ENCODE measurements around the gene FGGY. TPM values are rescaled to one million over a fixed set of nuclear protein-coding genes. Genes with fewer than 3 reads are reported as not detected.
"Not testable (repeated sequence)": the region's sequence is repeated elsewhere in the genome, so short reads cannot be mapped to it uniquely, and the experiment has no call there.

FGGY gene
- polyA plus RNA-seq, 4 donors: 21.3 to 28.3 (median 22.6) TPM

DNA sequence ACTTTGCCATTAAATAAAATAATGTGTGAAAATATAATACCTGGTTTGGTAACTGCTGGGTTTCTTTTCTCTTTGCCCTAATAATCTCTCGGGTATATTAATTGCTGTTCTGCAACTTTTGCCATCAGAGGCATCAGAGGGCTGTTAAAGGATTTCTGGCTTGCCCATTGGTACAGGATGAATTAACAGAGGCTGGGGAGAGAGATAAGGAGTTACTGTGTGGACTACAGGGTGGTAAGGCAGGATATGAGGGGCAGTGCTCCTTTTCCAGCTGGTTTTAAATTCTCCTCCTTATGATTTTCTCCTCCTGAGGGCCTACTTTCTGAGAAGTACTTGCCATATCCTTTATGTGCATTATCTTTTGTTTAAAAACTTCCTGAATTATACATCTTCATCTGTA is 48.3 kb downstream of the FGGY start:
- no peak for DNase-seq (ENCODE audit: low read depth in 4 of 4, low spot score in 2 of 4)

DNA sequence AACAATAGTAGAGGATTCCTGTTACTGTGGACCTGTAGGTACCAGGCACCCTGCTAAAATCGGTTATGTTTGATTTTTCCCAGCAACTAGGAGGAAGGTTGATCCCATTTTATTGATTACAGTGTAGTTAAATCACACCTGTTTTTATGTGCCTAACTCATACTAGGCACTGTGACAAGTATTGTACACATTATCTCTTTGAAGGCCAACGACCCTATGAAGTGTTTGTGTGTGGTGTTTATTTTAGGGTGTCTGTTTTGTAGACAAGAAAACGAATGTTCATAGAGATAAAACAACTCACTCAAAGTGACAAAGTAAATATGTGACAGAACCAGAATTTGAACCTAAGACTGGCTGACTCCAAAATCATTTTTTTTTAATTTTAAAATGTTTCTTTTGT is 49.5 kb downstream of the FGGY start:
- no peak for DNase-seq (ENCODE audit: low read depth in 4 of 4, low spot score in 2 of 4)

DNA sequence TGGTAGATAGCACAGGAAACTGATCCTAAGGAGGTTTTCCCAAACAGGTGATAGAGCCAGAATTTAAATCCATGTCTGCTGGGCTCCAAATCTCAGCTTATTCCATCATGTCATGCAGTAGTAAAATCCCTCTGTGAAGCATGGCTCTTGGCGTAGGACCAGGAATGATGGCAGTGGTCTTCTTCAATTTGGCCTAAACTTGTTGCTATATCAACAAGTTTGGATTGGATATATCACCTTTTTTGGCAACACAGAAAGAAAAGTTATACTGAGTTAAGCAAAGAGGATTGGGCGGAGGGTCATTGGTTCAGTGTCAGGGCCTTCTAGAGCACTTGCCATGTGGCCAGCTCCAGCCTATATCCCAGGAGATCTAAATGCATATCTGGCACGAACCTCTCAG is 52.2 kb downstream of the FGGY start:
- no peak for DNase-seq (ENCODE audit: low read depth in 4 of 4, low spot score in 2 of 4)

- DNase-seq (ENCODE audit: low read depth in 4 of 4, low spot score in 2 of 4): no peak
Measured at GRCh38 chr1:59350521-59350920, 53.6 kb downstream of the FGGY start.

- DNase-seq (ENCODE audit: low read depth in 4 of 4, low spot score in 2 of 4): no peak
Measured at GRCh38 chr1:59352065-59352464, 55.2 kb downstream of the FGGY start.

DNA sequence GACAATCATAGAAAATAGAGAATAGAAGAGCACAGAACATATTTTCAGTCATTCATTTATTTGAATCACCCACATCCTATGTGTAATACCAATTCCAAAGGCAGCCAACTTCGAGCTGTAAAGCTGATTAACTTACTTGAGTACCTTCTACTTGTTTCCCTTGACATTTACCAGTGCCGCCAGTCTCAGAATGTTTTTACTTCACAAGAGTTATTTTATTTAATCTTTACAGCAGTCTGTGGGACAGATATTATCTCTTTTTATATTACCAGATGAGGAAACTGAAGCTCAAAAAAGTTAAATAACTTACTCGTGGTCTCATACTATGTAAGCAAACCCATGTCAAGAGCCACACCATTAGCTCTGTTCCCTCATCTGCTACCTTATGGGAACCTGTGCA is 56.6 kb downstream of the FGGY start:
- no peak for DNase-seq (ENCODE audit: low read depth in 4 of 4, low spot score in 2 of 4)

DNA sequence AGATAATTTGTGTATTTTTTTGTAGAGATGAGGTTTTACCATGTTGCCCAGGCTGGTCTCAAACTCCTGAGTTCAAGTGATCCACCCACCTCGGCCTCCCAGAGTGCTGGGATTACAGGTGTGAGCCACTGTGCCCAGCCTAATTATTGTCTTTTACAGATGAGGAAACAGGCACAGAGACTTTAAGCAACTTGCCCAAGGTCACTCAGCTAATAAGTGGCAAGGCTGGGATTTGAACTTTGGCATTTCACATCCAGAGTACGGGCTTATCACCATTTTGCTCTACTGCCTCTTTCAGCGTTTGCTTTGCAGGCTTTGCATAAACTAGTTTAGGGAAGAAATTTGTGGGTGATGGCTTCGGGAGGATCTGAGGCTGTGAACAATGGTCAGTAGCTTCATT is 57.3 kb downstream of the FGGY start:
- not testable (repeated sequence) for DNase-seq (ENCODE audit: low read depth in 4 of 4, low spot score in 2 of 4)

GRCh38 chr1:59354709-59355337 is 57.9 kb downstream of the FGGY start:
- DNase-seq (ENCODE audit: low read depth in 4 of 4, low spot score in 2 of 4): no peak

- DNase-seq (ENCODE audit: low read depth in 4 of 4, low spot score in 2 of 4): no peak
Measured at GRCh38 chr1:59355361-59355760, 58.5 kb downstream of the FGGY start.

GRCh38 chr1:59356627-59357026 is 59.7 kb downstream of the FGGY start:
- no peak for DNase-seq (ENCODE audit: low read depth in 4 of 4, low spot score in 2 of 4)

DNA sequence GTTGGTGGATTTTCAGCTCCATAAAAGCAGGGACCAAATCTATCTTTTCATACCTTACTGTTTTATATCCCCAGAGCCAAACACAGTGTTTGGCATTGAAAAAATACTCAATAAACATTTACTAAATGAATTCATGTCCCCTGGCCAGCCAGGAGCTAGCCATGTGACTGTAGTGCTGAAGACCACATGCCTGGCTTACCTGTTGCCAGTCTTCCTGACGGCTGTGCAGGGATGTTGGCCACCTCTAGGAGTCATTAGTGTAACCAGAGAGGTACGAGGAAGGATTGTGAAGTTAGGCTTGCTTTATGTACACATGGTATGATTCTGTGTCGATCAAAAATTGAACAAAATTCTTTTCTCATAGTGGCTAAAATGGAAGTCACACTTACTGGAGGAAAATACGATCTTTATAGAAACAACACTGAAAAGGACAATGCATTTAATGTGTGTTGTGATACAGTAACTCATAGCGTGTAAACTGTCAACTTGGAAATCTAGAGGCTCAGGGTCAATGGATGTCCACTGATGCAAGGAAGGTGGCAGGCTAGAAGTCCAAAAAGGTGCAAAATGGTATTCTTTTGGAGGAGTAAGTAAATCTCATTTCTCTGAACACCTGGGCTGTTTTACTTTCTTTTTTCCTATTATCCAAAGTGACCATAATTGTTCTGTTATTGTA is 60.9 kb downstream of the FGGY start:
- peak in 1 of 4 donors; percentile 17 for DNase-seq (ENCODE audit: low read depth in 4 of 4, low spot score in 2 of 4)

DNA sequence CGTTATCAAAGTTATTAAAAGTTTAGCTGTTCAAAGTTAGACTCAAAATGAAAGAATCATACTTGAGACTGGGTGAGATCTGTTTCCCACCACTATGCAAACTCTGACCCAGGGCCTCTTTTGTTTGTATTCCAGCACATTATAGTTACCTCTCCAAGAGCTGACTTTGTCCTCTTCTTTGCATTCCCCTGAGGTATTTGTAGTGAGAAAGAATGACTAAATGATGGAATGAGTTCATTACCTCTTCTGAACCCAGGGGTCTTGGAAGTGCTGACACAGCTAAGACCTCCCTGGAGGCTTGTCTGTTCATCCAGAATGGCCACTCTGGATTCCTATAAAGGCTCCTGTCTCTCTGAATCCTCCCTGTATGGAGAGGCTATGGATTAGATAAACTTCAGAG is 62.4 kb downstream of the FGGY start:
- DNase-seq (ENCODE audit: low read depth in 4 of 4, low spot score in 2 of 4): no peak

GRCh38 chr1:59360170-59360569 is 63.3 kb downstream of the FGGY start:
- no peak for DNase-seq (ENCODE audit: low read depth in 4 of 4, low spot score in 2 of 4)

DNA sequence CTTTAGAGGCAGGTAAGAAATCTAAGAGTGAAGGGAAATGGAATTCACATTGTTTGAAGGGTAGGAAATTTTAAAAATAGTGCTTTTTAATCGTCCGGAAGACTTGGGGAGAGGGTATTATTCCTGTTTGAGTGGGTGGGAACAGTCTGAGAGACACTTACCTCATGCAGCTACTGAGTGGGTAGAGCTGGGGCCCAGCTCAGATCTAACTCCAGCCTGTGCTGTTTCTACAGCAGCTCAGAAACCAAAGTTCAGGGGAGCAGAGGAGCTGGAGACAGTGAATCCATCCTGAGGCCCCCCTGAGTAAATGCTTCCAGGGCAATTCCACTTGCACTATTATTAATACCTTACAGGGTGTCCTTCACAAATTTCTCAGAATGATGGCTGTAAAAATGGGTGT is 63.8 kb downstream of the FGGY start:
- DNase-seq (ENCODE audit: low read depth in 4 of 4, low spot score in 2 of 4): no peak

DNA sequence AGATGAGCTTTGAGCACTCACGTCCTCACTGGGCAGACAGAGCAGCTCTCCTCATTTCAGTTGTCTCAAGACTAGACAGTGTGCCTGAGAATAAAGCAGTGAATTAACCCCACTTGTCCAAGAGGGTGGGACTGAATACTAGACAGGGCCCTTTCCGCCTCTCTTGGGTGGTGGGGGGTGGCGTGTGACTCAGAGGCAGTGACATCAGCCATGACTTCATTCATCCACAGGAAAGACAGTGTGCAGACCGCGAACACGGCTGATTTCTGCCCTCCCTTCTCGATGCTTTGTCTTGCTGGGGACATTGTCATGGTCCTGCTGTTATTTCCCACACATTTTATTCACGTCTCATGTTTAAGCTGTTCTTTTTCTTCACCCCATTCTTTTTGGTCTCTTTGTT is 64.9 kb downstream of the FGGY start:
- no peak for DNase-seq (ENCODE audit: low read depth in 4 of 4, low spot score in 2 of 4)

DNA sequence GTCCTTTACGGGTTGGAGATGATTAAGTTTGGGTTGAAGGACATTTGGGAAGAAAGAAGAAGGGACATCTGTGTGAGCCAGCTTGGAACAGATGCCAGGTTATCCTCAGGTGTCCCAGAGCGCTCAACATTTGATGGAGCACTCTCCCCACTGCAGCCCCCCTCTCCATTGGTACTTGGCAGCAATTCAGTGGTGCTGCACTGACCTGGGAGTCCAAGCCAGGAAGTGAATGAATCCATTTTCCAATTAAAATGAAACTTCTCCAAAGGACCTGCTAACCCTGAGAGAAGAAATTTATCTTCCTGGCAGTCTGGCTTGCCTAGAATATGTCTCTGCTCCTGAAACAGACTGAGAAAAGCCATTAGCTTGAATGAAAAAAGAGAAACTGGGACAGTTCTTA is 67.1 kb downstream of the FGGY start:
- no peak for DNase-seq (ENCODE audit: low read depth in 4 of 4, low spot score in 2 of 4)

DNA sequence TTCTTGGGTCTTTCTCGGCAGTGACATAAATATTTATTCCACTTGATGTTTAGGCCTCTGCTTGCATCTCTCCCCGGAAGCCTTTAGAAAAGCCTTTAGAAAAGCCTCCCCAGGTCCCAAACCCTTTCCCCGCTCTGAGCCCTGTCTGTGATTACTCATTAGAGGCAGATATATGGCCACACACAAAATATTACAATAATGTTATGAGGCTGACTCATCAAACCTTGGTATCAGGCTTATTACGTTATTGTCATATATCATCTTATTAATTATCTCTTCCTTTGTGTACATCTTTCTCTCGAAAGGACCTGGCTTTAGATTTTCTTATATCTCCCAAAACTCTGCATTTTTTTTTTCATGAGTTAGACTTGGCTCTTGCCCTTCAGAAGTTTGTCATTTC is 69.5 kb downstream of the FGGY start:
- DNase-seq (ENCODE audit: low read depth in 4 of 4, low spot score in 2 of 4): no peak

DNA sequence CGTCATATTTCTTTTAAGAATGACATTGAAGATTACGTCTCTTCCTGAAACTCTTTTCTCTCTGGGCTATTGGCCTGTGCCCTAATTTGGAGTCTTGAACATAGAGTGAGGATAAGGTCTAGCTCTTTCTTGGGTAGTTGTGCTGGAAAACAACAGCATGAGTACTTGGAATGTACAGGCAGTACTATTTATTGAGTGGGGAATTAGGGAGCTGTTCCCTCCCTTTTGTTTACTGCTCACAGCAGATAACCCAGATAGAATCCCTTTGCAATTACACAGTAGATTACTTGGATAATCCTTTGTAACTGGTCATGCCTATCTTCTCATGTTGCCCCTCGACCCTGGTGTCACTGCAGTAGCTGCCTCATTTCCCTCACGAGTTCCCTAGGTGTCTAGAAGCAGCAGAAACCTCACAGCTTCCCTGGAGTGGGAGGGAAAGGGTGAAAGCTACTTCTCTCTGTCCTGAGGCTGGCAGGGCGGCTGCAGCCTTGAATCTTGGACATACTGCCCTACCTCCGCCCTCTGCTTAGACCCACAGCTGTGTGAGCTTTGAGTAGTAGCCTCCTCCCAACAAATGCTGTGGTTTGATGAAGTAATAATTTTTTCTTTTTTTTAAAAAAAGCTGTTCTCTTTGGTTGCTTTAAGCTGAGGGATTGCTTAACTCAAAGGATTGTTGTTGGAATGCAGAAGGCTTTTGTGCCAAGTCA is 70.6 kb downstream of the FGGY start:
- DNase-seq (ENCODE audit: low read depth in 4 of 4, low spot score in 2 of 4): no peak

DNA sequence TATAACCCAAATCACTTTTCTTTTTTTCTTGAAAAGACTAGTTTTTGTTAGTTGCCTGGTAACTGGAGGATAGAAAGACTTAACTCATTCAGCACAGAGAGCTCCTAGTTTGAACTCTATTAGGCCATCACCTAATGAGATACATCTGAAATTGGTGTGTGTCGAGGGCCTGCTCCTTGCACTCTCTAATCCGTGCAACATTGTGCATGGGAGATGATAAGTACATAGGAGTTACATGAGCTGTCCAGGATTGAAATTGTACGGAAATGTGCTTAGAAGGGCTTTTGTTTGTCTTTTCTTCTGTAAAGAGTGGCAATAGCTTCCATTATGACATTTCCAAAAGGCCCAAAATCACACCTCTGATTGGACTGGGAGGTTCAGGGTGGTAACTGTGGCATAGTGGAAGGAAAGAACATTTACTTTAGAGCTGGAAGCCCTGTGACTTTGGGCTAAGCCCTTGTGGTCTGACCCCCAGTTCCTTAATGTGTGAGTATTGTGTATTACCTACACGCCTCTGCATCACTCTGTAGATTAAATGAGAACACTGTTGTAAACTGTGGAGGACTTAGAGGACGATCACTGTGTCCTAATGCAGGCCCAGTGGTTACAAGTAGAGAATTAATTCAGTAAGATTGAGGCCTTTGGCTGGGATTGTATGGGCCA is 71.2 kb downstream of the FGGY start:
- DNase-seq (ENCODE audit: low read depth in 4 of 4, low spot score in 2 of 4): no peak

DNA sequence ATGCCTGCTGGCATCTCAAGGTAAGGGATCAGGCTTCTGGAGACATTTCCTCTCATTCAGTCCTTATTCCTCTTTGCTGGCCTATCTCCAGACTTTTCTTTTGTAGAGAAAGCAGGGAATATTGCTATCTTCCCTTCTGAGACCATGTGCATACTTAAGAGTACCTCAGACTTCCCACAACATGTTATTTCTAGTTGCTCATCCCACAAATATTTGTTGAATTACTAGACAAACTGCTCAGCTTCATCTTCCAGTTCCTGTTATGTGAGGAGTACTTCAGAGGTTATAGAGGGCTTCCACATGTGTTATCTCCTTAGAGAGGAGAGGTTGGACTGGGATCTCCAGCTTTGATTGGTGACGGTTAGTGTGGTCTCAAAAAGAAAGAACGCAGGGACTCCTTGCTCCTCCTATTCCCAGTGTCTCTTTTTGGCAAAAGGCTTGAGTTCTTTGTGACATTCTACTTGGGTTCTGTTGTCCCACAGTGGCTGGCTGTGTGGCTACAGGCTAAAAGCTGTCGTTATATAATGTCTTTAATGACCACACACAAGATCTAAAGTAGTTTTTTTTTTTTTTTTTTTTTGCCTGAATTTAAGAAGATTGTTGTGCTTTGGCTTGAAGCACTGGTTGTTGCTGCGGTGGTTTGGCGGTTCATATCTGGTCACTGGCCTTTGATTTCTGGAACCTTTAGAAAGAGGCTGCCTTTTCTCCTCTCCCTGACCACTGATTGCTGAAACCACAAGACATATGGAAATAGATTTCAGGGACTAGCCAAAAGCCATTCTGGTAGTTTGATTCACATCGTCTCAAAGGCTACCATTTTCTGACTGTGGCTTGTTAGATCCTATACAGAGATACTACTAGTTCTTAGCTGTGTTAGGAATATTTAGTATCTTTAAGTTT is 78.7 kb downstream of the FGGY start:
- DNase-seq (ENCODE audit: low read depth in 4 of 4, low spot score in 2 of 4): no peak
